GM19240 (cell line): ENCODE measurements around the gene ATF2.

ENCODE experiments used
- DNase-seq: peaks from one replicate; pipeline ENCODE4 v3.0.0; 2011; ENCODE audit warnings: low spot score; ENCODE audit not compliant: insufficient read length

The ATF2 gene

DNA sequence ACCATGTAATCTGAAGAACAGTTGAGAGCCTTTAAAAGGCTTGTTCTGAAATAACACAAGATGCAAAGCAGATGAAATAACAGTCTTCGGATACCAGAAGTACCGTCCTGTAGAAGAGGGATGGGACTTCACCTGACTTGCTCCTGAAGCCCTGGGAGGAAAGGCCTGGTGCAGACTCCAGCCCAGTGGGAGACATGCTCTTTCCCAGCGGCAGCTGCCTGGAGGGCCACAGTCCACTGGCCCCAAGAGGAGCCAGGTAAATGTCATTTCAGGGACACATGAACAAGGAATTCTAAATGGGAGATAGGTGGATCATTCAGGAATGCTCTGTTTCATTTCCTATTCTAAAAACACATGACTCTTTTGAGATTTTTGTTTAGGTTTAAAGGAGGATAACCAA lies 140.2 kb downstream of the ATF2 start:
- no peak for DNase-seq

DNA sequence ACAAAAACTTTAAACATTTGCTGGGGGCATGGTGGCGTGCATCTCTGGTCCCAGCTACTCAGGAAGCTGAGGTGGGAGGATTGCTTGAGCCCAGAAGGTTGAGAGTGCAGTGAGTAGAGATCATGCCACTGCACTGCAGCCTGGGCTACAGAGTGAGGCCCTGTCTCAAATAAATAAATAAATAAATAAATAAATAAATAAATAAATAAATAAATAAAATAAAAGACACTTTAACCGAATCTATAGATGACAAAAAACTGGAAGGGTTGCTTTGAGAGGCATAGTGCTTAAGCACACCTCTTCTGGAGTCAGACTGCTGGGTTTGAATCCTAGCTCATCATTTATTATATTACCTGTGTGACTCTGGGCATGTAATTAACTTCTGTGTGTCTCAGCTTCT lies 141.6 kb downstream of the ATF2 start:
- no peak for DNase-seq

DNA sequence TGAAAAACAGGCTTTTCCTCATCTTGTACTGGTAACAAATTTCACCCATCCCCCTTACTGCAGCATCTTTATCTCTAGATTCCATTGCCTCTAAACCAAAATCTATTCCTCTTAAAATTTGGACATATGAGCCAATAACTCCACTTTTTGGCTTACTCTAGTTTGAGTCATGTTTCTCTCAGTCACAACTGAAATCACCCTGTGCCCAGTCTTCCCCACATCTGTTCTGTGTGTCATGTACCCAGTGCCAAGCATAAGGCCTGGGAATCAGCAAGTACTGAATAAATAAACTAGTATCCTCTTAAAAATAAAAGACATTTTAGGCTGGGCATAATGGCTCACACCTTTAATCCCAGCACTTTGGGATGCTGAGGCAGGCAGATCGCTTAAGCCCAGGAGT lies 142.1 kb downstream of the ATF2 start:
- DNase-seq: no peak

DNA sequence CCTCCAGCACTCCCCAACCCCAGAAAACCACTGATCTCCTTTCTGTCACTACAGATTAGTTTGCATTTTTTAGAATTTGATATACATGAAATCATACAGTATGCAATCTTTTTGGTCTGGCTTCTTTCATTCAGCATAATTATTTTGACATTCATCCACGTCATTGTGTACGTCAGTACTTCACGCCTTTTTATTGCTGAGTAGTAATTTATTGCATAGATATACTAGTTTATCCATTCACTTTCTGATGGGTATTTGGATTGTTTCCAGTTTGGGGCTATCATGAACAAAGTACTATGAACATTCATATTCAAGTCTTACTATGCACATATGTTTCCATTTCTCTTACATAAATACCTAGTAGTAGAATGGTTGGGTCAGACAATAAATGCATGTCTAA lies 142.8 kb downstream of the ATF2 start:
- no peak for DNase-seq

DNA sequence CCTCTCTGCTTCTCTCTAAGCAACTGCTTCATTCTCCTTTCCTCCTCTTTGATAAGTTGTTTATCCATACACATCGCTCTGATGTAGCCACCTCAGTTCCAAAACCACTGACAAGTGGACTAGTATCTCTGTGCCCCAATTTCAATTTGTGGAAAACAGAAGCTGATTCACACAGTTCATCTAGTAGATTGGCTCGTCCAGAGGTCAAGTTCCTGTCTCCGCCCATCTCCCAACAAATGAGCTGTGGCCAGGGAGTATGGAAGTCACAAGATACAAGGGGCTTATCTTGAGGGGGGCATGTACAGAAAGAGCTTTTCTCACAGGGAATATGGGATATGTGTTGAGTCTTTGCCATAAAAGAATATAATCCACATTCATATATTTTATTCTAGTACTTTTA lies 145.1 kb downstream of the ATF2 start:
- no peak for DNase-seq
